ENCODE results near the gene TXNRD1.

GRCh38 chr12:104386461-104386860, 170.9 kb downstream of the TXNRD1 start:
- TF ChIP-seq CTCF (IDR thresholded peaks at IDR 0.05; ENCODE audit: low read depth, low read length) (no peak), EZH2phosphoT487 (IDR thresholded peaks at IDR 0.05; ENCODE audit: low read depth) (no peak)

Measured in OCI-LY3 (cell line).